GDM1 (cell line): ENCODE data around the gene C4B.
"Not testable (repeated sequence)": the region's sequence is repeated elsewhere in the genome, so short reads cannot be mapped to it uniquely, and the experiment has no call there.

Experiments
- DNase-seq: peaks from one replicate; lab custom pipeline; 2025; lab: John Stamatoyannopoulos, UW

Gene C4B

DNA sequence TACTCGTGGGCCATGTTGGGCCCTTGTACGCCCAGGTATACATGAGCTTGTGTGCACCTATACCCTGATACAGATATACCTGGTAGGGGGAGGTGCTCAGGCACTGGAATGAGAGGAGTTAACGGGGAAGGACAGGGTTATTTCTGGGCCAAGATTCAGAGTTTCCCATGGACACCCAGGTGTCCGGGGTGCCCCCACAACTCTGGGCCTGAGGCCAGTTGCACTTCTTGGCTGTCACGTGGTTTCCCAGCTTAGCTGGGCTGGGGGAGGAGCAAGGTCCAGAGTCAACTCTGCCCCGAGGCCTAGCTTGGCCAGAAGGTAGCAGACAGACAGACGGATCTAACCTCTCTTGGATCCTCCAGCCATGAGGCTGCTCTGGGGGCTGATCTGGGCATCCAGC lies 32.9 kb upstream of the C4B start, which contains the start of gene C4A:
C4A (plus strand) TSS at position 314 of the 400 bp plus-strand sequence; CDS start at position 365, 51 bp downstream.
- not testable (repeated sequence) for DNase-seq

DNA sequence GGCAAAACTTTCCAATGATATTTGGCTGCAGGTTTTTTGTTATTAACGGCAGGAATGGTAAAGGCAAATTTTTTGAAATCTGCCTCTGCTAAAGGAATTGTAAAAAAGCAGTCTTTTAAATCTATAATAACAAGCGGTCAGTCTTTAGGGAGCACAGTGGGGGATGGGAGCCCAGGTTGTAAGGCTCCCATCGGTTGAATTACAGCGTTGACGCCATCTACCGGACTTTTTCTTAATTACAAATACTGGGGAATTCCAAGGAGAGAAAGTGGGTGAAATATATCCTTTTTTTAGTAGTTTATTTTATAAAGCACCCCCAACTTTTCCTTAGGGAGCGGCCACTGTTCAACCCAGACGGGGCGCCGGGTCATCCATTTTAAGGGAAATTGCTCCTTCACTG lies 25.2 kb upstream of the C4B start:
- DNase-seq, result not testable (repeated sequence)

DNA sequence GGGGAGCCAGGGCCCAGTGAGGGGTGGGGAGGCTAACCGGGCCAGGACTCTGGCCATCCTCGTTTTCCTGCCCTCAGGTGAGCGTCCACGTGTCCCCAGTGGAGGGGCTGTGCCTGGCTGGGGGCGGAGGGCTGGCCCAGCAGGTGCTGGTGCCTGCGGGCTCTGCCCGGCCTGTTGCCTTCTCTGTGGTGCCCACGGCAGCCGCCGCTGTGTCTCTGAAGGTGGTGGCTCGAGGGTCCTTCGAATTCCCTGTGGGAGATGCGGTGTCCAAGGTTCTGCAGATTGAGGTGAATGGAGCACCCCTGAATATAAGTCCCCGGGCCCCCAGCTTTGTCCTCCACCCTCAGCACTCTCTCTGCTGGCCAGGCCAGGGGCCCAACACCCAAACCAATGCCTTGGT lies 20.2 kb upstream of the C4B start:
- DNase-seq, result not testable (repeated sequence)

DNA sequence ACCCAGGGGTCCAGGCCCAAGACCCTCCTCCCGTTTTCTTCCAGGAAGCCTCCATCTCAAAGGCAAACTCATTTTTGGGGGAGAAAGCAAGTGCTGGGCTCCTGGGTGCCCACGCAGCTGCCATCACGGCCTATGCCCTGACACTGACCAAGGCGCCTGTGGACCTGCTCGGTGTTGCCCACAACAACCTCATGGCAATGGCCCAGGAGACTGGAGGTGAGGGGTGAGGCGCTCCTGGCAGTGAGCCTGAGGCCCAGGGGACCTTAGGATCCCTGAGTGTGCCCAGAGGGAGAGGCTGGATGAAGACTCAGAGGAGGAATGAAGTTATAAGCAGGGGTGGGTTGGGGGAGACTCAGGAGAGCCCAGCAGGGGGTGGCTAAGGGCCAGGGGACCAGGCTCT lies 18.2 kb upstream of the C4B start:
- DNase-seq, result not testable (repeated sequence)

DNA sequence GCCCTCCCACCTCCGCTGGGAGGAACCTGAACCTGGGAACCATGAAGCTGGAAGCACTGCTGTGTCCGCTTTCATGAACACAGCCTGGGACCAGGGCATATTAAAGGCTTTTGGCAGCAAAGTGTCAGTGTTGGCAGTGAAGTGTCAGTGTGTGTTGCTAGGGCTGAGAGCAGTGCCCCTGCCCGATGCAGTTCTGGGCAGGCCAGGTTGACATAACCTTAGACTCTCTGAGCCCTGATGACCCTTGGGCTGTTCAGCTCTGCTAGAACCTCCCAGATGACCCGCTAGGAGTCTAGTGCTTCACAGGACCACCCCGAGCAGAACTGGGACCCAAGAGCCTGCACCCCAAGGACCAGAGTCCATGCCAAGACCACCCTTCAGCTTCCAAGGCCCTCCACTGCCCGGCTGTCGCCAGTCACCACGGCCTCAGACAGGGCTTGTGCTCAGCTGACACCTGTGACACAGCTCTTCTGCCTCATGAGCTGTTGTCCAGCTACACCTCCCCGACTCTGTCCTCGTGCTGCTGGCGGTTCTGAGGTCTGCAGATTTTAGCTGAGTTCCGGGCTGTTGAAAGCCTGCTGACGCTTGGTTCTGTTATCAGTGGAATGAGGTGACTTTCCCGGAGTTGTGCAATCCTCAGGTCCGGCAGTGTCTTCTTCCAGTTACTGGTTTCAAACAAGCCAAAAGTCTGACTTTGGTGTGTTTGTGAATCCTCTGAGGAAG lies 11.9 kb upstream of the C4B start:
- DNase-seq, result not testable (repeated sequence)

DNA sequence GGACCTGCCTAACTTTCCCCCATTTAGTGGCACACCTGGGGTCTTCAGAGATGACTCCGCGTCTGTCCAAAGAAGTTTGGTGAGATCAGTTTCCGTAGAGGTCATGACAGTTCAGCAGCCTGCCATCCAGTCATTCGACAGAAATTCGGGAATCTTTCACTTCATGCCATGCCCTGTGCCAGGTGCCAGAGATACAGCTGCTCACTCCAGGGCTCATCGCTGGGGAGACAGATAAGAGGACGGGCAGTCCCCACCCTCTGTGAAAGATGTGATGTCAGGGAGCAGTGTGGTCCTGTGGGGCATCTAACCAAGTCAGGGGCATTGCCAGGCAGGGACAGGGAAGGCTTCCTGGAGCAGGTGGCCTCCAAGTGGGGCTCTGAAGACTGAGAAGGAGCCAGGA lies 11.3 kb upstream of the C4B start:
- not testable (repeated sequence) for DNase-seq

DNA sequence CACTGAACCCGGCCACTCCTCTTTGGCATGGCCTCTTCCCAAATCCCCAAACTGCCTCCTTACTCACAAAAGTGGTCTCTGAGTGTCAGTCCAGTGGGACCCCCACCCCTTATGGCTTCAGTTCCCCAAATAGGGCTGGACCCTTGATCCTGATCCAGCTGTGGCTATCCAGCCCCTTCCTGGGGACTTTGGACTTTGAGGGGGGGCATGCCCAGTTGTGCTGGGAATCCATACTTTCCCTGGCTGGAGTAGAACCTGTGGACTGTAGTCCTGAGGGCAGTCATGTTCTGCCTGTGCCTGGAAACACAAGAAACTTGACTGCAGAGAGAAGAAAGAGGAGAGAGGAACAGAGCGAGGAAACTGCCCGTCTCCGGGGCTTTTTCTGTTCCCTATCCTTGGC lies 10.2 kb upstream of the C4B start:
- DNase-seq, result not testable (repeated sequence)

DNA sequence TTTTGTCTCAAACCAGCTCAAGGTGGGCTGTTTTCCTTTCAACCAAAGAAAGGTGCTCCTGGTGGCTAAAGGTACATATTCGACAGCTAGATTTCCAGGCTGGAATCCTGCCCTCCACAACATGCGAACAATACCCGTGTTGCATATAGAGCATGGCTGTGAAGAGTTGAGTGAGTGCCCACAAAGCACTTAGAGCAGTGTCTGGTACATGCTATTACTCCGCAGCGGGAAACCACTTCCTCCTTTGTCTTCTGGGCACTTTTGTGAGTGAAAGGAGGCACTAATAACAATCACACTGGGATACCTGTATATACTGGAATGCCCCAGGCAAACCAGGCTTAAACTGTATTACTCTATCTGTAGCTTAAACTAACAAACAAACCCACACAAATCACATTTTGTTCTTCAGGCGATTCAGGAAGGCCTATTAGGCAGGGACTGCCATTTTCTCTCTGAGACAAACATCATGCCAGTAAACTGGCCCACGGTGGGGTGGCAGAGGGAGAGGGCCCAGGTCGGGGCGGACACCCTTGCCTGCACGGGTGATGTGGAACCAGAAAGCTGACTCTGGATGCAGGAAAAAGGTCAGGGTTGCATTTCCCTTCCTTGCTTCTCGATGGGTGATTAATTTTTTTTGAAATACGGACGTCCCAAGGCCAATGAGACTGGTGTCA lies 9.6 kb upstream of the C4B start:
- not testable (repeated sequence) for DNase-seq

DNA sequence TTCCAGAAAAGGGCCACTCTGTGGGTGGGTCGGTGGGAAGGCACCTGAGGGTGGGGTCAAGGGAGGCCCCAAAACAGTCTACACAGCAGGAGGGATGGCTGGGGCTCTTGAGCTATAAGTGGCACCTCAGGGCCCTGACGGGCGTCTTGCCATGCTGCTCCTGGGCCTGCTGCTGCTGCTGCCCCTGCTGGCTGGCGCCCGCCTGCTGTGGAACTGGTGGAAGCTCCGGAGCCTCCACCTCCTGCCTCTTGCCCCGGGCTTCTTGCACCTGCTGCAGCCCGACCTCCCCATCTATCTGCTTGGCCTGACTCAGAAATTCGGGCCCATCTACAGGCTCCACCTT lies 9.1 kb upstream of the C4B start:
- DNase-seq, result not testable (repeated sequence)

DNA sequence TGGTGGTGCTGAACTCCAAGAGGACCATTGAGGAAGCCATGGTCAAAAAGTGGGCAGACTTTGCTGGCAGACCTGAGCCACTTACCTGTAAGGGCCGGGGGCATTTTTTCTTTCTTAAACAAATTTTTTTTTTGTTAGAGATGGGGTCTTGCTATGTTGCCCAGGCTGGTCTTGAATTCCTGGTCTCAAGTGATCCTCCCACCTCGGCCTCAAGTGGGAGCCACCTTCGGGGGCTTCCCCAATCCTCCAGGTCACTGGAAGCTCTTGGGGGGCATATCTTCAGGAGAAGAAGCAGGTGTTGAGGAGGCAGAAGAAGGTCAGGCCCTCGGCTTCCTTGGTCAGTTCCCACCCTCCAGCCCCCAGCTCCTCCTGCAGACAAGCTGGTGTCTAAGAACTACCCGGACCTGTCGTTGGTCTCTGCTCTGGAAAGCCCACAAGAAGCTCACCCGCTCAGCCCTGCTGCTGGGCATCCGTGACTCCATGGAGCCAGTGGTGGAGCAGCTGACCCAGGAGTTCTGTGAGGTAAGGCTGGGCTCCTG lies 8.5 kb upstream of the C4B start:
- not testable (repeated sequence) for DNase-seq

DNA sequence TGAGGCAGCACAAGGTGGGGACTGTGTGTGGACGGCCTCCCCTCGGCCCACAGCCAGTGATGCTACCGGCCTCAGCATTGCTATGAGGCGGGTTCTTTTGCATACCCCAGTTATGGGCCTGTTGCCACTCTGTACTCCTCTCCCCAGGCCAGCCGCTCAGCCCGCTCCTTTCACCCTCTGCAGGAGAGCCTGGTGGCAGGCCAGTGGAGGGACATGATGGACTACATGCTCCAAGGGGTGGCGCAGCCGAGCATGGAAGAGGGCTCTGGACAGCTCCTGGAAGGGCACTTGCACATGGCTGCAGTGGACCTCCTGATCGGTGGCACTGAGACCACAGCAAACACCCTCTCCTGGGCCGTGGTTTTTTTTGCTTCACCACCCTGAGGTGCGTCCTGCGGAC lies 7.5 kb upstream of the C4B start:
- DNase-seq, result not testable (repeated sequence)

DNA sequence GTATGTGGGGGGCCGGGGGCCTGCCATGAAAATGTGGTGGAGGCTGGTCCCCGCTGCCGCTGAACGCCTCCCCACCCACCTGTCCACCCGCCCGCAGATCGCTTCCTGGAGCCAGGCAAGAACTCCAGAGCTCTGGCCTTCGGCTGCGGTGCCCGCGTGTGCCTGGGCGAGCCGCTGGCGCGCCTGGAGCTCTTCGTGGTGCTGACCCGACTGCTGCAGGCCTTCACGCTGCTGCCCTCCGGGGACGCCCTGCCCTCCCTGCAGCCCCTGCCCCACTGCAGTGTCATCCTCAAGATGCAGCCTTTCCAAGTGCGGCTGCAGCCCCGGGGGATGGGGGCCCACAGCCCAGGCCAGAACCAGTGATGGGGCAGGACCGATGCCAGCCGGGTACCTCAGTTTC lies 6.6 kb upstream of the C4B start:
- DNase-seq, result not testable (repeated sequence)

DNA sequence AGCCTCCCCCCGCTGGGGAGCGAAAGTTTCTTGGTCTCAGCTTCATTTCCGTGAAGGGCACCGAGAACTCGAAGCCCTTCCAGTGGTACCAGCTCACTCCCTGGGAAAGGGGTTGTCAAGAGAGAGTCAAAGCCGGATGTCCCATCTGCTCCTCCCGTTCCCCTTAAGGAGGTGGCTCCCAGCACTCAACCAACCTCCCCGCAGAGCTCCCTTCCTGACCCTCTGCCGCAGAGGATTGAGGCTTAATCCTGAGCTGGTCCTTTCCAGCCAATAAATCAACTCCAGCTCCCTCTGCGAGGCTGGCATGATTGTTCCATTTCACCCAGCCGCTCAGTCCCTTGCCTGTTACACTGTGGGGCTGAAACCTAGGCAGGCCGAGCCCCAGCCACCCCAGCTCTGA lies 6.0 kb upstream of the C4B start:
- DNase-seq, result not testable (repeated sequence)

DNA sequence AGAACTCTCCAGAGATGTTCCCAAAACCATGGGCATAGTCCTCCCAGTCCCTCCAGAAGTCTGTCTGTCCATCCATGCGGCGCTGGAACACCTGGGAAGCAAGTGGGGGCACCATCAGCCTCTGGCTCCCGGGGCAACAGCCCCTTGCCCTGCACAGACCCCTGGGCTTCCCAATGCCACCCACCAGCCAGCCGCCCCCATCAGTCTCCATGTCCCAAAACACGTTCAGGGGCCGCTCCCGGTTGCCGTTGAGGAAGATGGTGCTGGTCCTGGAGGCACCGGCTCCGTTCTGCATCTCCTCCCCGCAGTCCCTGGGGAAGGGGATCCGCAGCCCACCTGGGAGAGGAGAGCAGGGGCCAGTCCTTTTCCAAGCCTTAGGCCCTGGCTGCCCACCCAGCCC lies 5.1 kb upstream of the C4B start:
- not testable (repeated sequence) for DNase-seq

DNA sequence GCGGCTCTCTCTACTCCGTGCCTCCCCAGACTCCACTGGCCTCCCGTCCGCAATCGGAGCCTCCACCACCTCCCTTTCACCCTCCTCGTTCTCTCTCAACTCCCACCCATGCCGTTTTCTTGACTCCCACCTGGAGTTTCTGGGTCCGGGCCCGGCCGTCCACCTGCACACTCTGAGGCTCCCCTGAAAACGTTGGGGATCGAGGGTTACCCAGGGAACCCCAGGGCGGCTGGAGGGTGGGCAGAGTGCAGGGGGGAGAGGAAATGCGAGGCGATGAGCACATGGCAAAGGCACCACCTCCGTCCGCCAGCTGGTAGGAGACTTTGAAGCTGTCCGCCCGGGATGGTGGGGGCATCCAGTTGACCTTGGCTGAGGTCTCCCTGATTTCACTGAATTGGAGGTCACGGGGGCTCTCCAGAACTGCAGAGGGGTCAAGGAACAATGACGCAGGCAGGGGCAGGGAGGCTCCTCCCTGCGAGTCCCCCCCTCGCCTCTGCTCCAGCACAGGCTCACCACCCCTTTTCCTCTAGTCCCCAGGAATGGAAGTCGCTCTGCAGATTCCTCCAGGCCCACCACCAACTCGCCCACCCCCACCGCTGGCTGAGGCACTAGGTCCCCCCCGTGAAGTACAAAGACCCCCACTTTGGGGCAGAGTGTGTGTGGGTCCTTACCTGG lies 3.6 kb upstream of the C4B start:
- not testable (repeated sequence) for DNase-seq

DNA sequence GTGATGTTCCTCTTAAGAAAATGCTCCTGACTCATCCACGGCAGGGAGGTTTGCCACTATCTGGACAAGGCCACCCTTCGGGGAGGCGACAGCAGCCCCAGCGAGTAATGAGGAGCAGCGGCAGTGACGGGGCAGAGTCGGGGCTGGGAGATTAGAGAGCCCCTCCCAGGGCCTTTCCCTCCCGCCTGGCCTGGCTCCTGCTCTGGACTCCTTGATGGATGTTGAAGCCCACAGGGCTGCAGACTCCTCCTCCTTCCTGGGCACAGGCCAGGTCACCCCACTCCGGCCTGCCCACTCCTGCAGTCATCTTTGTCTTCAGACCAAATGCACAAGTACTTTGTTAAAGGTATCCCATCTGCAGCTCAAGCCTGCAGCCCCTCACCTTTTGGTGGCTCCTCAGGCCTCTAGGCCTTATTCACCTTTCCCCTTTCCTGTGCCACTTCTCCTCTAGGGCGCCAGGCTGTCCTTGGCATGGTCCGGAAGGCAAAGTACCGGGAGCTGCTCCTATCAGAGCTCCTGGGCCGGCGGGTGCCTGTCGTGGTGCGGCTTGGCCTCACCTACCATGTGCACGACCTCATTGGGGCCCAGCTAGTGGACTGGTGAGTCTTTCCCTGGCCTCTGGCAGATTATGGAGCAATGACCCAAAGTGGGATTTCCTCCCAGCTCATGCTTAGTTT lies 1.5 kb upstream of the C4B start:
- DNase-seq, result not testable (repeated sequence)

DNA sequence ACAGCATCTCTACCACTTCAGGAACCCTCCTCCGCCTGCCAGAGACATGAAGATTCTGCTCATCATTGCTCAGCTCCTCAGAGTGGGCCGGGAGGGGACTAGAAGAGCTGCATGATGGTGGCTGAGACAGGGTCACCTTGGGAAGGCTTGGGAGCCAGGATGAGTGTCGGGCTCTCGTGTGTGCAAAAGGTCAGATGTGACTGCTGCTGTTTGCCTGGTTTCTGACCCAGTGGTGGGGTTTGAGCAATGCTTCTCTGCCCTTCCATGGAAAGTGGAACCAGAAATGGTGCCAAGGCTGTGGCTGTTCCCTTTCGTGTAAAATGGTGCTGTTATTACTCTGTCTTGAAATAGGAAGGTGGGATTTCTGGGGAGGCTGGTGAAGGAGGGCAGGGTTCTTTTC lies 857 bp upstream of the C4B start:
- not testable (repeated sequence) for DNase-seq

DNA sequence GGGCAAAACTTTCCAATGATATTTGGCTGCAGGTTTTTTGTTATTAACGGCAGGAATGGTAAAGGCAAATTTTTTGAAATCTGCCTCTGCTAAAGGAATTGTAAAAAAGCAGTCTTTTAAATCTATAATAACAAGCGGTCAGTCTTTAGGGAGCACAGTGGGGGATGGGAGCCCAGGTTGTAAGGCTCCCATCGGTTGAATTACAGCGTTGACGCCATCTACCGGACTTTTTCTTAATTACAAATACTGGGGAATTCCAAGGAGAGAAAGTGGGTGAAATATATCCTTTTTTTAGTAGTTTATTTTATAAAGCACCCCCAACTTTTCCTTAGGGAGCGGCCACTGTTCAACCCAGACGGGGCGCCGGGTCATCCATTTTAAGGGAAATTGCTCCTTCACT lies 7.5 kb downstream of the C4B start:
- not testable (repeated sequence) for DNase-seq

DNA sequence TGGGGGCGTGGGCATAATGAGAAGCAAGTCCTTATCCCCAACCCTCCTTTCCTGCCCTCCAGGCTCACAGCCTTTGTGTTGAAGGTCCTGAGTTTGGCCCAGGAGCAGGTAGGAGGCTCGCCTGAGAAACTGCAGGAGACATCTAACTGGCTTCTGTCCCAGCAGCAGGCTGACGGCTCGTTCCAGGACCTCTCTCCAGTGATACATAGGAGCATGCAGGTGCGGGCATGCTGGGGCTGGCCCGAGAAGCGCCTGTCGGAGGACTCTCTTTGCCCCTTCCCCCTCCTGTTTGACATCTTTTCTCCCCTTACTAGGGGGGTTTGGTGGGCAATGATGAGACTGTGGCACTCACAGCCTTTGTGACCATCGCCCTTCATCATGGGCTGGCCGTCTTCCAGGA lies 14.0 kb downstream of the C4B start:
- not testable (repeated sequence) for DNase-seq

DNA sequence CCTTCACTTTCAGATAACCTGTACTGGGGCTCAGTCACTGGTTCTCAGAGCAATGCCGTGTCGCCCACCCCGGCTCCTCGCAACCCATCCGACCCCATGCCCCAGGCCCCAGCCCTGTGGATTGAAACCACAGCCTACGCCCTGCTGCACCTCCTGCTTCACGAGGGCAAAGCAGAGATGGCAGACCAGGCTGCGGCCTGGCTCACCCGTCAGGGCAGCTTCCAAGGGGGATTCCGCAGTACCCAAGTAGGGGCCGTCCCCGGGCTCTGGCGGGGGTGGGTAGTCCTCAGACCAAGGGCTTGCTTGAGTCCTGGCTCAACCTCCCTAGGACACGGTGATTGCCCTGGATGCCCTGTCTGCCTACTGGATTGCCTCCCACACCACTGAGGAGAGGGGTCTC lies 15.0 kb downstream of the C4B start:
- DNase-seq, result not testable (repeated sequence)

DNA sequence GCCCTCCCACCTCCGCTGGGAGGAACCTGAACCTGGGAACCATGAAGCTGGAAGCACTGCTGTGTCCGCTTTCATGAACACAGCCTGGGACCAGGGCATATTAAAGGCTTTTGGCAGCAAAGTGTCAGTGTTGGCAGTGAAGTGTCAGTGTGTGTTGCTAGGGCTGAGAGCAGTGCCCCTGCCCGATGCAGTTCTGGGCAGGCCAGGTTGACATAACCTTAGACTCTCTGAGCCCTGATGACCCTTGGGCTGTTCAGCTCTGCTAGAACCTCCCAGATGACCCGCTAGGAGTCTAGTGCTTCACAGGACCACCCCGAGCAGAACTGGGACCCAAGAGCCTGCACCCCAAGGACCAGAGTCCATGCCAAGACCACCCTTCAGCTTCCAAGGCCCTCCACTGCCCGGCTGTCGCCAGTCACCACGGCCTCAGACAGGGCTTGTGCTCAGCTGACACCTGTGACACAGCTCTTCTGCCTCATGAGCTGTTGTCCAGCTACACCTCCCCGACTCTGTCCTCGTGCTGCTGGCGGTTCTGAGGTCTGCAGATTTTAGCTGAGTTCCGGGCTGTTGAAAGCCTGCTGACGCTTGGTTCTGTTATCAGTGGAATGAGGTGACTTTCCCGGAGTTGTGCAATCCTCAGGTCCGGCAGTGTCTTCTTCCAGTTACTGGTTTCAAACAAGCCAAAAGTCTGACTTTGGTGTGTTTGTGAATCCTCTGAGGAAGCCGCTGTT lies 20.9 kb downstream of the C4B start:
- DNase-seq, result not testable (repeated sequence)
